SKM-1 treated with dmso at 0.1 percent for 144 hours (cell line): ENCODE results near the gene MAGI2.
"Not testable (repeated sequence)": the region's sequence is repeated elsewhere in the genome, so short reads cannot be mapped to it uniquely, and the experiment has no call there.

Source experiments
- DNase-seq: peaks from one replicate; lab custom pipeline; 2025; ENCODE audit not compliant: unreplicated experiment; lab: John Stamatoyannopoulos, UW

MAGI2 gene

GRCh38 chr7:78514634-78515033, 938.8 kb downstream of the MAGI2 start:
- no peak for DNase-seq

GRCh38 chr7:78510580-78511188, 942.8 kb downstream of the MAGI2 start:
- peak; percentile 66 for DNase-seq

GRCh38 chr7:78503301-78503700, 950.2 kb downstream of the MAGI2 start:
- not testable (repeated sequence) for DNase-seq

- DNase-seq = no peak
These were observed 952.4 kb downstream of the MAGI2 start for GRCh38 chr7:78501064-78501463.

- DNase-seq = no peak
These were observed 953.5 kb downstream of the MAGI2 start for GRCh38 chr7:78499971-78500370.

- DNase-seq = no peak
These were observed 954.2 kb downstream of the MAGI2 start for GRCh38 chr7:78499283-78499682.

- DNase-seq = no peak
These were observed 955.6 kb downstream of the MAGI2 start for GRCh38 chr7:78497728-78498427.

GRCh38 chr7:78496096-78496630, 957.3 kb downstream of the MAGI2 start:
- no peak for DNase-seq

GRCh38 chr7:78493401-78493800, 960.1 kb downstream of the MAGI2 start:
- DNase-seq = no peak

- DNase-seq = no peak
These were observed 961.3 kb downstream of the MAGI2 start for GRCh38 chr7:78492146-78492545.

- no peak for DNase-seq
These were observed 962.9 kb downstream of the MAGI2 start for GRCh38 chr7:78490524-78490923.

- DNase-seq = no peak
These were observed 963.8 kb downstream of the MAGI2 start for GRCh38 chr7:78489476-78490240.

GRCh38 chr7:78487464-78487863, 966.0 kb downstream of the MAGI2 start:
- DNase-seq = no peak

GRCh38 chr7:78479348-78479747, 974.1 kb downstream of the MAGI2 start:
- DNase-seq = no peak

GRCh38 chr7:78476851-78477405, 976.5 kb downstream of the MAGI2 start:
- no peak for DNase-seq

GRCh38 chr7:78473571-78474301, 979.7 kb downstream of the MAGI2 start:
- no peak for DNase-seq

- no peak for DNase-seq
These were observed 980.4 kb downstream of the MAGI2 start for GRCh38 chr7:78473021-78473420.

- no peak for DNase-seq
These were observed 980.9 kb downstream of the MAGI2 start for GRCh38 chr7:78472519-78472918.

GRCh38 chr7:78465894-78466293, 987.6 kb downstream of the MAGI2 start:
- DNase-seq = no peak

GRCh38 chr7:78463039-78463438, 990.4 kb downstream of the MAGI2 start:
- DNase-seq = no peak

- DNase-seq = no peak
These were observed 1002.8 kb downstream of the MAGI2 start for GRCh38 chr7:78450706-78451105.
